GM23338 (cell line): ENCODE measurements around the gene EOLA2.
"Not testable (repeated sequence)": the region's sequence is repeated elsewhere in the genome, so short reads cannot be mapped to it uniquely, and the experiment has no call there.

Experiments used
- CTCF ChIP-seq, 2 experiments: fragments of 200-600 bp in 1 of 2; sonication (generic) in 1 of 2; conservative IDR thresholded peaks; 2 replicates each; pipeline versions ENCODE4 v1.5.1 to v1.6.1; 2016 to 2017; ENCODE audit warnings: antibody characterized with exemption in 2 of 2, low read depth in 2 of 2, mild to moderate bottlenecking in 2 of 2, moderate library complexity in 1 of 2
- EZH2 ChIP-seq: fragments of 200-600 bp; sonication (generic); IDR thresholded peaks from one replicate; pipeline ENCODE4 v1.8.0; 2017; ENCODE audit warnings: antibody characterized with exemption, mild to moderate bottlenecking, low read depth; ENCODE audit not compliant: unreplicated experiment
- EZH2phosphoT487 ChIP-seq: fragments of 200-600 bp; sonication (generic); IDR thresholded peaks from one replicate; pipeline ENCODE4 v1.8.1; 2018; ENCODE audit warnings: antibody characterized with exemption; ENCODE audit not compliant: unreplicated experiment
- JUNB ChIP-seq: IDR thresholded peaks from one replicate; pipeline ENCODE4 v1.6.1; 2016; ENCODE audit warnings: antibody characterized with exemption; ENCODE audit not compliant: unreplicated experiment
- POLR2AphosphoS5 ChIP-seq: IDR thresholded peaks from 2 replicates; pipeline ENCODE4 v1.6.1; 2016; ENCODE audit warnings: antibody characterized with exemption, low read depth
- REST ChIP-seq: IDR thresholded peaks from one replicate; pipeline ENCODE4 v1.6.1; 2018; ENCODE audit warnings: antibody characterized with exemption; ENCODE audit not compliant: unreplicated experiment
- ZNF331 ChIP-seq: fragments of 250-450 bp; sonication (Bioruptor Pico); IDR thresholded peaks from 2 replicates; pipeline ENCODE4 v1.5.0; 2020; ENCODE audit warnings: low read depth, mild to moderate bottlenecking, moderate library complexity

- not testable (repeated sequence) for TF ChIP-seq CTCF (conservative IDR thresholded peaks at IDR 0.05; ENCODE audit: low read depth in 2 of 2); EZH2phosphoT487; POLR2AphosphoS5; REST; JUNB; EZH2; ZNF331 (CRISPR knock-in tag)
These were observed 5.3 kb downstream of the EOLA2 start for GRCh38 chrX:149932970-149933369.
